Measurements from ENCODE around the gene TCL1B. TPM values are rescaled to one million over a fixed set of nuclear protein-coding genes. Genes with fewer than 3 reads are reported as not detected.

Gene TCL1B
- total RNA-seq, 1 donor from 2014 or later = not detected

GRCh38 chr14:95703341-95703740 lies 17.1 kb downstream of the TCL1B start:
- Histone ChIP-seq H3K4me1 (no peaks in the 10 kb centered on the region), H3K27ac (replicated peaks) (no peak overlapping the region), H3K4me3 (no peak overlapping the region), H3K9me3 (replicated peaks) (no peaks in the 10 kb centered on the region), H3K36me3 (no peaks in the 10 kb centered on the region), H3K27me3 (ENCODE audit: low read depth) (peaks cover 90% of the 10 kb centered on the region)
- no peak for TF ChIP-seq CTCF (IDR thresholded peaks at IDR 0.05; ENCODE audit: borderline replicate concordance)
- DNase-seq = no peak
- intact Hi-C loops (cut with micrococcal nuclease) = no loop called here

- no peak overlapping the region for H3K27ac ChIP-seq (replicated peaks)
- H3K4me1 ChIP-seq = no peaks in the 10 kb centered on the region
- no peak overlapping the region for H3K4me3 ChIP-seq
- no peak for DNase-seq
- no peaks in the 10 kb centered on the region for H3K36me3 ChIP-seq
- intact Hi-C loops (cut with micrococcal nuclease) = no loop called here
- no peaks in the 10 kb centered on the region for H3K9me3 ChIP-seq (replicated peaks)
- peaks cover 91% of the 10 kb centered on the region for H3K27me3 ChIP-seq (ENCODE audit: low read depth)
- no peak for TF ChIP-seq CTCF (IDR thresholded peaks at IDR 0.05; ENCODE audit: borderline replicate concordance)
Measured at GRCh38 chr14:95703805-95704204, 17.6 kb downstream of the TCL1B start.

- no peak for TF ChIP-seq CTCF (IDR thresholded peaks at IDR 0.05; ENCODE audit: borderline replicate concordance)
- no peak for DNase-seq
- no peak overlapping the region for H3K4me3 ChIP-seq
- no peaks in the 10 kb centered on the region for H3K36me3 ChIP-seq
- no peaks in the 10 kb centered on the region for H3K4me1 ChIP-seq
- peaks cover 92% of the 10 kb centered on the region for H3K27me3 ChIP-seq (ENCODE audit: low read depth)
- intact Hi-C loops (cut with micrococcal nuclease) = no loop called here
- no peak overlapping the region for H3K27ac ChIP-seq (replicated peaks)
- no peaks in the 10 kb centered on the region for H3K9me3 ChIP-seq (replicated peaks)
Measured at GRCh38 chr14:95705518-95705917, 19.3 kb downstream of the TCL1B start.

GRCh38 chr14:95707327-95707726 lies 21.1 kb downstream of the TCL1B start:
- Histone ChIP-seq H3K9me3 (replicated peaks) (no peaks in the 10 kb centered on the region), H3K4me3 (no peak overlapping the region), H3K4me1 (no peaks in the 10 kb centered on the region), H3K27ac (replicated peaks) (no peak overlapping the region), H3K36me3 (no peaks in the 10 kb centered on the region), H3K27me3 (ENCODE audit: low read depth) (peaks cover 88% of the 10 kb centered on the region)
- no peak for DNase-seq
- intact Hi-C loops (cut with micrococcal nuclease) = no loop called here
- no peak for TF ChIP-seq CTCF (IDR thresholded peaks at IDR 0.05; ENCODE audit: borderline replicate concordance)

- H3K27ac ChIP-seq (replicated peaks) = no peak overlapping the region
- H3K9me3 ChIP-seq (replicated peaks) = no peaks in the 10 kb centered on the region
- DNase-seq = no peak
- intact Hi-C loops (cut with micrococcal nuclease) = no loop called here
- no peak overlapping the region for H3K4me3 ChIP-seq
- H3K36me3 ChIP-seq = no peaks in the 10 kb centered on the region
- peaks cover 85% of the 10 kb centered on the region for H3K27me3 ChIP-seq (ENCODE audit: low read depth)
- no peak for TF ChIP-seq CTCF (IDR thresholded peaks at IDR 0.05; ENCODE audit: borderline replicate concordance)
- H3K4me1 ChIP-seq = no peaks in the 10 kb centered on the region
Measured at GRCh38 chr14:95710106-95710505, 23.9 kb downstream of the TCL1B start.

Measured in left ventricle myocardium inferior (tissue), 1 donor.